HG02588 (cell line): ENCODE results near the gene ADAMTS19.
"Not testable (repeated sequence)": the region's sequence is repeated elsewhere in the genome, so short reads cannot be mapped to it uniquely, and the experiment has no call there.

Experiments used
- ATAC-seq: cut with Tn5 transposase; IDR thresholded peaks from one replicate; pipeline ENCODE4 v1.9.1; 2021; ENCODE audit warnings: mild to moderate bottlenecking, moderate library complexity; ENCODE audit not compliant: unreplicated experiment

Gene ADAMTS19

GRCh38 chr5:129572060-129572459 lies 112.0 kb downstream of the ADAMTS19 start:
- no peak for ATAC-seq

- not testable (repeated sequence) for ATAC-seq
Observed at GRCh38 chr5:129584496-129584895, 124.4 kb downstream of the ADAMTS19 start.

GRCh38 chr5:129591508-129592160 lies 131.5 kb downstream of the ADAMTS19 start:
- no peak for ATAC-seq

DNA sequence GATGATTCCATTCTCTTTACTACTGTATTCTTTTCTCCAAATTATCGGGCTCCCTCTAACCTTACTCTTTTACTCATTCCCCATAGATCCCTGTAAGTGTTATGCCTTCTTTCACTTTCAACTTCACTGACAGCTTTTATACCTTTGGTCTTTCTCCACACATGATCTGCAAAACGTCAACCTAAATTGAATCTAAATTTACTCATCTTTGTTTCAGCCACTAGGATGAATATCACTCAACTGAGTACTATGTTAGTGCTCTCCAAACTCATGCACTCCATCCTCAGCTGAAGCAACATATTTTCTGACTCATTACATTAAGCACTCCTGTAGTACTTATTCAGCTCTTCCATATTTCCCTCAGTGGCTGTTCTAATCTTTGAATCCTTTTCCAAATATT lies 133.4 kb downstream of the ADAMTS19 start:
- ATAC-seq, result no peak

- ATAC-seq, result no peak
Observed at GRCh38 chr5:129601576-129601975, 141.5 kb downstream of the ADAMTS19 start.

- ATAC-seq, result no peak
Observed at GRCh38 chr5:129608350-129608749, 148.3 kb downstream of the ADAMTS19 start.

GRCh38 chr5:129609710-129610109 lies 149.6 kb downstream of the ADAMTS19 start:
- no peak for ATAC-seq

GRCh38 chr5:129616517-129616916 lies 156.4 kb downstream of the ADAMTS19 start:
- ATAC-seq, result no peak

DNA sequence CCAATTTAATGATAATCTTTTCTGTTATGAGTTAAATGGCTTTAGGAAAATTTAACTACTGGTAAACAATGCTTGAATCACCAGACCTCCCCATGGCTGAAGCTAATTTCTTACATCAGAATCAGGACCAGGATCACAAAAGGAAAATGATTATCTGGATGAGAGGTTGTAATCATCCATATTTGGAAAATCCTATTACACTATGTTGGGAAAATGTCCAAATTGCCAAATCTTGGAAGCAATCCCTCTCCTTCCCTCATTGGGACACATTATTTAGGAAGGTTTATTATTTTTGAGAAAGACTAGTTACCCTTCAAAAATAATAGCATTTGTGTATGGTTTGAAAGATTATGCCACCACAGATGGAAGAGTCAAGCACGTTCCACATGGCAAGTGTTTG lies 157.1 kb downstream of the ADAMTS19 start:
- no peak for ATAC-seq

DNA sequence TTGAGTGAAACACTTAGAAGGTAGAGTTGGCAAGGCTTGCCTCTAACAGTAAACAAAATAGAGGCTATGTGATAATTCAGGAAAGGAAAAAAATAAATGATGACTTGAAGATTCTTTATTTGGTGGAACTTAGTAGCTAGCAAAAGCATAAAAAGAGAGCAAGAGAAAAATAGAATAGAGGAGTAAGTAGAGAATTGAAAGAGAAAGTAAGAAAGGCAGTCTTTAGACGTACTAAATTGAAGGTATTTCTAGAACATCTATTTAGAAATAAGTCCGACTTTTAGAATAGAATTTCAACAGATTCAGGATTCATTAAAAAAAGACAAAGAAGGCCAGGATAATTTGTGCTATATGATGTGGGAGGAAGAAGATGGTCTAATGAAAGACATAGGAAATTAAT lies 159.7 kb downstream of the ADAMTS19 start:
- no peak for ATAC-seq

DNA sequence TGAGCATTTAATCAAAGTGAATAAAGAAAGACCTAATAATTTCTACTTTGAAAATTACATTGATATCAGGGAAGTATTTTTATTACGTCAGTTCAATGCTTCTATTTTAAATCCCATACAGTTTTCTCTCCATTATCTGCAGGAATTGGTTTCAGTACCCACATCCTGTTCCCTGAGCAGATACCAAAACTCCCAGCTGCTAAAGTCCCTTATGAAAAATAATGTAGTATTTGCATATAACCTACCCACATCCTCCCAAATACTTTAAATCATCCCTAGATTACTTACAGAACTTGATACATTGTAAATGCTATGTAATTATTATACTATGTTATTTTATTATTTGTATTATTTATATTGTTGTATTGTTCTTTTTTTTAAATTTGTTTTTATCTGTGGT lies 162.4 kb downstream of the ADAMTS19 start:
- ATAC-seq, result no peak

- no peak for ATAC-seq
Observed at GRCh38 chr5:129629575-129629974, 169.5 kb downstream of the ADAMTS19 start.

DNA sequence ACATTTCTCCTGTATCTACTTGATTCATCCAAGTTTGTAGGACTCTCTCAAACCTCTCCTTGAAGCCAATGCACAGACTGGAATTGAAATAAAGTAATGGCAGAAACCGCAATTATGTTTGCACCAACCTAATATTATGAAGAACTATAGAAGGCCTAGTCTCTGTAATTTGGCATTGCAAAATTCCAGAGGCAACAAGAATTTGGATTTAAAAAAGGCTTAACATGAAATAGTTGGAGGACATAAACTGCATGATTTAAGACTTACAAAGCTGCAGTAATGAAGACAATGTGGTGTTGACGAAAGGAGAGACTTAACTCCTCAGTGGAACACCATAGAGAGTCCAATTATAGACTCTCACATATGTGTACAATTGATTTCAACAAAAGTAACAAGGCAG lies 170.0 kb downstream of the ADAMTS19 start:
- ATAC-seq, result no peak

GRCh38 chr5:129631961-129632360 lies 171.9 kb downstream of the ADAMTS19 start:
- no peak for ATAC-seq

- ATAC-seq, result not testable (repeated sequence)
Observed at GRCh38 chr5:129637501-129637900, 177.4 kb downstream of the ADAMTS19 start.

DNA sequence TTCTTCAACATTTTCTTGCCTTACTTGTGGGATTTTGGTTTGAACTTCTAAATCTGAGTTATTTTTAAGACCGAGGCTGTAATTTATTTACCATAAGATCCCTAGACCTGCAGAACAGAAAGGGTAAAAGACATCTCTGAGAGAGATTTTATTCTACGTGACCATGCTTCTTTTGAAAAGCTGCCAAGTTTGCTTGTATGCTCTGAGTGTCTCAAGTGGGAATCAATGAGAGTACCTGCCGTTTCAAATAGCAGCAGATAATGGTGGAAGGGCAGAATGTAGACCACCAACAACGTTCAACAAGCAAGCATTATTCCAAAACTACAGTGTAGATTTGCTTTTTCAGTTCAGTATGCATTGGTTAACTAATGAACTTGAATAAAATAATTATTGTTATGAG lies 179.2 kb downstream of the ADAMTS19 start:
- no peak for ATAC-seq

DNA sequence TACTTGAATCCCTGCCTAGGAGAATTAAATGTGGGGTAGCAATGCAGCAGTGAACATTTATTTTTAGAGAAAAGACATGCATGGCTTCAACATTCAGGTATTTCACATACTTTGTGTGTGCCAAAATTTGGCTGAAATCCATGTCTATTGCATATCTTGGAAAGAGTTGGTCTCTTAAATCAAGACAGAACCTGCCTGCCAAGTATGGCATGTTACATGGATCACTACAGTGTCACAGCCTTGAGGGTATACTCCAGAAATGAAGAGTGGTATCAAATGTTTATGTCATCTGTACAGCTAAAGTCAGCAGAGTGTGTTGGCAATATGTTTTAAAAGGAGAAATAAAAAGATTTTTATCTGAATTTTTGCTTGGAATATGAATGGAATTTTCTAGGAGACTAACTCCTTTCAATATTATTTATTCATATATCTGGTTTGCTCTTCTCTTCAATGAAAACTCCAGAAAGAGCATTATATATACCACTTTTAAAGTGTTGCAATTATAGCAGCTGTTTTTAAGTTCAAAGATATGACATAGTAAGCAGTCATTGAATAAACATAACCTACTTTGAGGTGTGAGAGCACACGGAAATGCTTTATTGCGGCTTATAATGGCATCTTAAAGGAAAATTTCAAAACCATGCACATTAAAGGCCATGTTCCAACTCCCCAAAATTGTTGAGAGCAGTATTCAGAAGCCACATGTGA lies 192.4 kb downstream of the ADAMTS19 start:
- no peak for ATAC-seq

GRCh38 chr5:129653057-129653375 lies 192.9 kb downstream of the ADAMTS19 start:
- no peak for ATAC-seq

- no peak for ATAC-seq
Observed at GRCh38 chr5:129653442-129653841, 193.3 kb downstream of the ADAMTS19 start.

DNA sequence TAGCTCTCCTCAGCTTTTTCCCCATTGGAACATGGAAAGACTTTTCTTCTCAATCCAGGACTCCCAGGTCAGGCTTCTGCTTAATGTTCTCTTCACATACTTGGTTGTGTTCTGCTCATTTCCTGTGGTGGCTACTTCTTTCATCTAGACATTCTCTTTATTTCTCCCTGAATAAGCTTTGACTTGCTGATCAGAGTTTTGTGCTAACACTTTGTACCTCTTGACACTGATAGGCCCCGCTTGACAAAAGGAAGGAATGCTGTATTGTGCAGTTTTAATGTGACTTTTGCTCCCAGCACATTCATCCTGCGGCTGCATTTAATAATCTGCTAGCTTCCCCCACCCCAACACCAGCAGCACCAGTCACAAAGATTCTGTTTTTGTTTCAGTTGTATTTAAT lies 196.9 kb downstream of the ADAMTS19 start:
- ATAC-seq, result no peak

- no peak for ATAC-seq
Observed at GRCh38 chr5:129658801-129659200, 198.7 kb downstream of the ADAMTS19 start.

- no peak for ATAC-seq
Observed at GRCh38 chr5:129661366-129662035, 201.4 kb downstream of the ADAMTS19 start.
